GM08714 (cell line): ENCODE data around the gene USP22.
"Not testable (repeated sequence)": the region's sequence is repeated elsewhere in the genome, so short reads cannot be mapped to it uniquely, and the experiment has no call there.

Experiments
- H3K4me3 ChIP-seq: fragments of 200-500 bp; sonication (Bioruptor generic); 2 replicates; pipeline ENCODE4 v1.5.1; 2014; ENCODE audit warnings: mild to moderate bottlenecking, low read length, inconsistent platforms
- ZNF274 ChIP-seq: IDR thresholded peaks from 2 replicates; pipeline ENCODE4 v1.6.1; 2012; ENCODE audit warnings: mild to moderate bottlenecking, low read depth, low read length

USP22 gene

GRCh38 chr17:20987511-20987910 is 55.3 kb downstream of the USP22 start:
- no peak for TF ChIP-seq ZNF274
- H3K4me3 ChIP-seq = no peak overlapping the region

DNA sequence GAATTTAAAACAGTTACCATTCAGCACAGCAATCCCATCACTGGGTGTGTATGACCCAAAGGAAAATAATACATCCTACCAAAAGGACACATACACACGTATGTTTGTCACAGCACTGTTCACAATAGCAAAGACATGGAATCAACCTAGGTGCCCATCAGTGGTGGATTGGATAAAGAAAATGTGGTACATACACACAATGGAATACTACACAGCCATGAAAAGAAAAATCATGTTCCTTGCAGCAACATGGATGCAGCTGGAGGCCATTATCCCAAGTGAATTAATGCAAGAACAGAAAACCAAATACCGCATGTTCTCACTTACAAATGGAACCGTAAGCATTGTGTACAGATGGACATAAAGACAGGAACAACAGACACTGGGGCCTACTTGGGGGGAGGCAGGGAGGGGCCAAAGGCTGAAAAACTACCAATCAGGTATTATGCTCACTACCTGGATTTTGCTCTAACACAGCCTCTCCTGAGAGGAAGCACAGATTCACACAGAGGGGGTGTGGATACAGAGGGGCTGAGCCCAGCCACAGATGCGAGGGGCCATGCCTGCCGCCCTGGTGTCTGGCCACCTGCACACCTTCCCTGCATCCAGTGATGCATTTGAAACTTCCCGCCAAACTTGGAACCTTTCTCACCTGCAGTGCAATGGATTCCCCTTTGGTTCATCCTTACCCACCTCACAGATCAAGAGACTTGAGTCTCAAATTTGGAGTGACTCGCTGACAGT is 55.9 kb downstream of the USP22 start:
- no peak for TF ChIP-seq ZNF274

DNA sequence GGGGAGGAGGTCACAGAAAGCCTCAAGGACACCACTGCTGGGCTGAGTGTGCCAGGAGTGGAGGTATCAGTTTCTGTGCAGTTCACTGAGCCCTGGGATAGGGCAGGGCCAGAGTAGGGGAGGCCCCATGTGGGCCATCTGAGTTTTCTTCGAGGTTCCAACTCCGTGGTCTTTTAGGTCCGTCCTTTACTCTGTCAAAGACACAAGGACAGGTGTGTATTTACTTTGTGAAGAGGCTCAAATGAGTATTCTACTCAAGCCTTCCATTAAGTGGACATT is 59.5 kb downstream of the USP22 start:
- no peak for TF ChIP-seq ZNF274
- no peak overlapping the region for H3K4me3 ChIP-seq

More for the DNA sequence above, 55.9 kb downstream of the USP22 start:
- no peak overlapping the region for H3K4me3 ChIP-seq

DNA sequence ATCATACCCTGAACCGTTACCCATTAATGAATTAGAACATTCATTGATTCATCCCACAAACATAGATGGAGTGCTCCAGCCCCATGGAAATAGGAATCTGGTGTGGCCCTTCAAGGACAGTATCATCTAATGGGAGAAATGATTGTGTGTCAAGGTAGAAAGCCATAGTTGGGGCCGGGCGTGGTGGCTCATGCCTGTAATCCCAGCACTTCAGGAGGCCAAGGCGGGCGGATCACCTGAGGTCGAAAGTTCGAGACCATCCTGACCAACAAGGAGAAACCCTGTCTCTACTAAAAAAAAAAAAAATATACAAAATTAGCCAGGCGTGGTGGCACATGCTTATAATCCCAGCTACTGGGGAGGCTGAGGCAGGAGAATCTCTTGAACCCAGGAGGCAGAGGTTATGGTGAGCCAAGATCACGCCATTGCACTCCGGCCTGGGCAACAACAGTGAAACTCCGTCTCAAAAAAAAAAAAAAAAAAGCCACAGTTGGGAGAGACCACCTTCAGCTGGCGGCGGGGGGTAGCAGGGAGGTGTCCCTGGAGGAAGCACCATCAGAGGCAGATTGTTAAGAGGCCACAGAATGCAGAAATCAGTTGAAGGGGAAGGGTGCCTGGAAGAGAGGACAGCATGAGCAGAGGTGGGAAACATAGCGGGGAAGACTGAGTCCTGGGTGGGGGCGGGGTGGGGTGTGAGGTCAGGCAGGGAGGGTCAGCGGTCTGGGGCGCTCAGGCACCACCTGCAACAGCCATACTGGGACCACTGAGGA is 60.0 kb downstream of the USP22 start:
- TF ChIP-seq ZNF274 = no peak
- no peak overlapping the region for H3K4me3 ChIP-seq

- no peak overlapping the region for H3K4me3 ChIP-seq
- no peak for TF ChIP-seq ZNF274
These were observed 61.5 kb downstream of the USP22 start for GRCh38 chr17:20981046-20981920.

- no peak for TF ChIP-seq ZNF274
- no peak overlapping the region for H3K4me3 ChIP-seq
These were observed 63.1 kb downstream of the USP22 start for GRCh38 chr17:20979792-20980083.

DNA sequence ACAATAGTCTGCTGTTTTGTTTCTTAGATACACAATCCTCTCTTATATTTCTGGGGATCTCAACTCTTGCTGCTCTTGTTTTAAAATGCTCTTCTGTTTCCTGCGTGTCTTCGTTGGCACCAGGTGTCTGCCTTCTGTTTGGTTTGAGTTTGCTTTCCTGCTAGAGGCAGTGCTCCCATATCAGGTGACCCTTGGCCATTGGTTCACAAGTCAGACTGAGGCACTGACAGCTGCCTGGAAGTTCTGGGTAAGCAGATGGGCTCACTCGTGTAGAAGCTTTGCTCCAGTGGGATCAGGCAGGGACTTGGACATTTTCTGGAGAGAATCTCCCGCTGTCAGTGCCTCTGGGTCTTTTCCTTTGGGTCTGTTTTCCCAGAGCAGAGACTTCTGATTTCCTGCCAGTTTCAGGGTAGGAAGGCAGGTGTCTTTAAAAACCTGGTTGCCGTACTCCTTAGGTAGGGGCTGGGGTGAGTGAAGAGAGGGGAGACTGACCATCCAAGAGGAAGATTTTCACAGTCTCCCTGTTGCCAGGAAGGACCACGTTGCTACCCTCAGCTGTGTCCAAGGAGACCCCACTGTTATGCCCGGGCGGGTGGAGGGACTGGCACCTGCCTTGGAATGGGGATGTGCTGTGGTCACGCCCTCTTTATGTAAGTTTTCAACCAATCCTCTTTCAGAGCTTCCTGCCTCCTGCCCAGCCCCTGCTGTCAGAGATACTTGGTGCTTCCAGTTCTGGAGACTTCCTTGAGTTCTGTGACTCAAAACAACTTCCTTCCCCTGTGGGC is 63.6 kb downstream of the USP22 start:
- not testable (repeated sequence) for H3K4me3 ChIP-seq

DNA sequence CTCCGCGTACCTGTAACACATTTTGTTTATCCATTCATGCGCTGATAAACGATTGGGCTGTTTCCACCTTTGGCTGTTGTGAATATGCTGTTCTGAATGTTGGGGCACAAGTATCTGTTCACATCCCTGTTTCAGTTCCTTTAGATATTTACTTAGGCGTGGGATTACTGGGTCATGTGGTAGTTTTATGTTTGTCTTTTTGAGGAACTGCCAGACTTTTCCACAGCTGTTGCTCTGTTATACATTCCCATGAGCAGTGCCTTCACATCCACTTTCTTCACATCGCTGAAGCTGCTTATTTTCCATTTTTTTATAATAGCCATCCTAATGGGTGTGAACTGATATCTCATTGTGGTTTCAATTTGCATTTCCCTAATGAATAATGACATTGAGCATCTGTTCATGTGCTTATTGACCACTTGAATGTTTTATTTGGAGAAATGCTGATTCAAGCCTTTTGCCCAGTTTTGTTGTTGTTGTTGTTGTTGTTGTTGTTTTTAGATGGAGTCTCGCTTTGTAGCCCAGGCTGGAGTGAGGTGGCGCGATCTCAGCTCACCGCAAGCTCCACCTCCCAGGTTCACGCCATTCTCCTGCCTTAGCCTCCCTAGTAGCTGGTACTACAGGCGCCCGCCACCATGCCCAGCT is 65.1 kb downstream of the USP22 start:
- H3K4me3 ChIP-seq = not testable (repeated sequence)

GRCh38 chr17:20975566-20975965 is 67.2 kb downstream of the USP22 start:
- no peak overlapping the region for H3K4me3 ChIP-seq
- TF ChIP-seq ZNF274 = no peak

GRCh38 chr17:20970329-20970728 is 72.5 kb downstream of the USP22 start:
- TF ChIP-seq ZNF274 = no peak
- H3K4me3 ChIP-seq = no peak overlapping the region

GRCh38 chr17:20968913-20969616 is 73.7 kb downstream of the USP22 start:
- no peak for TF ChIP-seq ZNF274
- H3K4me3 ChIP-seq = no peak overlapping the region

DNA sequence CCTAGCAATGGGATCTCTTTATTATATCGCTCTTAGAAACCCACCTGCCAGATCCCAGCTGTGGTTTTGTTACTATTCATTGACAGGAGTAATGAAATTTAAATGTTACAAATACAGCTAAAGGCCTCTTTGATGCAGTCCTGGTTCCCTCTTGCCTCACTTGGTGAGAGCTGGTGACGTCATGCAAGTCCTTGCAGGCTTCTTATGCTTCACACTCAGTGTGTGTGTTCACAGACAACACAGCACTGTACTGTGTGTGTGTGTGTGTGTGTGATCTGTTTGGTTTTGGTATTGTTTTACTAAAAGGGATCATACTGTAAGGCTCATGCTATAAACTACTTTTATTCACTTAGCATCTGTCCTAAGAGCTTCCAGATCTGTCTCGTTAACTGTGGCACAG is 75.0 kb downstream of the USP22 start:
- H3K4me3 ChIP-seq = no peak overlapping the region
- TF ChIP-seq ZNF274 = no peak

DNA sequence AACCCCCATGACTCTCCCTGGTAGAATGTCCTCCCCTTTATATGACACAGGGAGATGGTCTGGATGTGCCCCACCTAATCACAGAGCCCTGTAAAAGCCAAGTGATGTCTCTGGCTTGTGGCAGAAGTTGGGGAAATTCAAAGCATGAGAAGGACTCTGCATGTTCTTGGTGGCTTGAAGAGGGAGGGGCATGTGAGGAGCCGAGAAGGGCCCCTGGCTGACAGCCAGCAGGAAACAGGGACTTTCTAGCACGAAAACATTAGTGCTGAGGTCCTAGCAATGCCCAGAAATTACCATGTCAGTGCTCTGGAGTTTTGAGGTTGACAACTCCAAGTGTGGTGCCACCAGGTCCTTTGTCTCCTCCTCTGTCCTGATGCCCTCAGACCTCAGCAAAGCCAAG is 75.9 kb downstream of the USP22 start:
- H3K4me3 ChIP-seq = no peak overlapping the region
- no peak for TF ChIP-seq ZNF274
